Fibroblast of lung (primary cell): Measurements from ENCODE around the gene PDE4B. TPM values are rescaled to one million over a fixed set of nuclear protein-coding genes. Genes with fewer than 3 reads are reported as not detected.

ENCODE experiments used
- DNase-seq, 2 donors: peaks; one replicate each; pipeline versions ENCODE4 v3.0.0 to v3.0.0-alpha.2; 2010; ENCODE audit warnings: low read depth in 2 of 2
- H2AFZ ChIP-seq: 2 replicates; pipeline ENCODE4 v1.5.1; 2012; ENCODE audit warnings: low read length, control low read depth, inconsistent platforms
- H3K27ac ChIP-seq: 2 replicates; pipeline ENCODE4 v1.5.1; 2011; ENCODE audit warnings: low read length, control low read depth; ENCODE audit not compliant: insufficient read depth
- H3K27me3 ChIP-seq: 2 replicates; pipeline ENCODE4 v1.5.1; 2011; ENCODE audit warnings: mild to moderate bottlenecking, low read length; ENCODE audit not compliant: control insufficient read depth, insufficient read depth
- H3K36me3 ChIP-seq: 2 replicates; pipeline ENCODE4 v1.5.1; 2011; ENCODE audit warnings: low read length; ENCODE audit not compliant: control insufficient read depth, insufficient read depth
- H3K4me1 ChIP-seq: 2 replicates; pipeline ENCODE4 v1.5.1; 2011; ENCODE audit warnings: low read length; ENCODE audit not compliant: control insufficient read depth, insufficient read depth; ENCODE audit errors: extremely low read depth
- H3K4me2 ChIP-seq: 2 replicates; pipeline ENCODE4 v1.5.1; 2011; ENCODE audit warnings: low read length, control low read depth; ENCODE audit not compliant: insufficient read depth; ENCODE audit errors: extremely low read depth
- H3K4me3 ChIP-seq, 4 experiments: fragments of 200-600 bp in 1 of 4; sonication (generic) in 1 of 4; replicated peaks in 1 of 4; 2 replicates each; pipeline ENCODE4 v1.5.1; 2011 to 2016; ENCODE audit warnings: low read length in 4 of 4, low read depth in 3 of 4, mild to moderate bottlenecking in 3 of 4, control low read depth in 2 of 4, inconsistent platforms in 1 of 4, mixed read lengths in 1 of 4; ENCODE audit not compliant: insufficient read depth in 1 of 4; ENCODE audit errors: control extremely low read depth in 1 of 4
- H3K79me2 ChIP-seq: 2 replicates; pipeline ENCODE4 v1.5.1; 2012; ENCODE audit warnings: mild to moderate bottlenecking, low read length, inconsistent platforms; ENCODE audit not compliant: control insufficient read depth, insufficient read depth
- H3K9ac ChIP-seq: 2 replicates; pipeline ENCODE4 v1.5.1; 2011; ENCODE audit warnings: mild to moderate bottlenecking, low read length, control low read depth; ENCODE audit not compliant: insufficient read depth
- H3K9me3 ChIP-seq: 2 replicates; pipeline ENCODE4 v1.5.1; 2012; ENCODE audit warnings: low read depth, low read length; ENCODE audit not compliant: control insufficient read depth, insufficient read depth
- H4K20me1 ChIP-seq: 2 replicates; pipeline ENCODE4 v1.5.1; 2011; ENCODE audit warnings: low read length; ENCODE audit not compliant: control insufficient read depth, insufficient read depth; ENCODE audit errors: extremely low read depth
- CTCF ChIP-seq, 2 donors: IDR thresholded peaks in 1 of 2; conservative IDR thresholded peaks in 1 of 2; 1 replicate in 1 of 2; 2 replicates in 1 of 2; pipeline ENCODE4 v1.5.1; 2011 to 2012; ENCODE audit warnings: low read length in 2 of 2, control low read depth in 1 of 2, inconsistent platforms in 1 of 2, low read depth in 1 of 2, mild to moderate bottlenecking in 1 of 2
- EZH2 ChIP-seq: IDR thresholded peaks from 2 replicates; pipeline ENCODE4 v1.5.1; 2012; ENCODE audit warnings: low read length, control low read depth, mild to moderate bottlenecking; ENCODE audit errors: missing control alignments
- polyA plus RNA-seq, 2 donors: library from polyadenylated mRNA; depleted of rRNA in 1 of 2; stranded (reverse) in 1 of 2; unstranded in 1 of 2; fragments of >200 nt; gene quantifications; 2 replicates each; pipeline ENCODE4 v1.2.1, GENCODE V29; 2011 to 2012; ENCODE audit warnings: missing spikeins in 1 of 2
- total RNA-seq: library from RNA; depleted of rRNA; stranded (reverse); fragments of >200 nt; gene quantifications from 2 replicates; pipeline ENCODE4 v1.2.1, GENCODE V29; 2014

PDE4B gene
- total and polyA plus RNA-seq, 2 donors (not counting 1 experiment from before 2014, with no cell fraction given) = 3.7 to 19.8 TPM

- H3K9ac ChIP-seq = no peak overlapping the region
- no peaks in the 10 kb centered on the region for H3K9me3 ChIP-seq
- H3K4me3 ChIP-seq = no peak overlapping the region
- no peaks in the 10 kb centered on the region for H3K4me1 ChIP-seq
- TF ChIP-seq CTCF (conservative IDR thresholded peaks at IDR 0.05 in 1 of 2, IDR thresholded peaks at IDR 0.05 in 1 of 2; ENCODE audit: low read depth in 1 of 2, low read length in 2 of 2) (no peak), EZH2 (no peak)
- no peak overlapping the region for H2AFZ ChIP-seq
- no peaks in the 10 kb centered on the region for H3K27me3 ChIP-seq
- no peaks in the 10 kb centered on the region for H3K79me2 ChIP-seq
- H3K36me3 ChIP-seq = no peaks in the 10 kb centered on the region
- DNase-seq = no peak
- no peak overlapping the region for H3K27ac ChIP-seq
- H4K20me1 ChIP-seq = no peaks in the 10 kb centered on the region
- no peak overlapping the region for H3K4me2 ChIP-seq
Measured at GRCh38 chr1:66384258-66384921, 591.7 kb downstream of the PDE4B start.

GRCh38 chr1:66386712-66387111 lies 594.0 kb downstream of the PDE4B start:
- DNase-seq = no peak
- Histone ChIP-seq H4K20me1 (no peaks in the 10 kb centered on the region), H3K4me2 (no peak overlapping the region), H3K4me1 (no peaks in the 10 kb centered on the region), H3K4me3 (no peak overlapping the region), H3K27ac (no peak overlapping the region), H3K27me3 (no peaks in the 10 kb centered on the region), H3K79me2 (no peaks in the 10 kb centered on the region), H3K9me3 (no peaks in the 10 kb centered on the region), H3K36me3 (no peaks in the 10 kb centered on the region), H3K9ac (no peak overlapping the region), H2AFZ (no peak overlapping the region)
- TF ChIP-seq CTCF (conservative IDR thresholded peaks at IDR 0.05 in 1 of 2, IDR thresholded peaks at IDR 0.05 in 1 of 2; ENCODE audit: low read depth in 1 of 2, low read length in 2 of 2) = no peak
- no peak for TF ChIP-seq EZH2

- no peaks in the 10 kb centered on the region for H3K27me3 ChIP-seq
Measured at GRCh38 chr1:66388913-66389312, 596.2 kb downstream of the PDE4B start.

More at GRCh38 chr1:66388913-66389312, 596.2 kb downstream of the PDE4B start:
- H3K4me2 ChIP-seq = no peak overlapping the region
- H3K36me3 ChIP-seq = no peaks in the 10 kb centered on the region
- no peak overlapping the region for H3K9ac ChIP-seq
- H3K4me3 ChIP-seq = no peak overlapping the region
- H4K20me1 ChIP-seq = no peaks in the 10 kb centered on the region
- no peak for DNase-seq
- H2AFZ ChIP-seq = no peak overlapping the region
- no peaks in the 10 kb centered on the region for H3K9me3 ChIP-seq
- no peak for TF ChIP-seq EZH2
- TF ChIP-seq CTCF (conservative IDR thresholded peaks at IDR 0.05 in 1 of 2, IDR thresholded peaks at IDR 0.05 in 1 of 2; ENCODE audit: low read depth in 1 of 2, low read length in 2 of 2) = no peak
- no peaks in the 10 kb centered on the region for H3K79me2 ChIP-seq
- H3K27ac ChIP-seq = no peak overlapping the region
- no peaks in the 10 kb centered on the region for H3K4me1 ChIP-seq
